ENCODE results near the gene QPRT.

Gene QPRT

DNA sequence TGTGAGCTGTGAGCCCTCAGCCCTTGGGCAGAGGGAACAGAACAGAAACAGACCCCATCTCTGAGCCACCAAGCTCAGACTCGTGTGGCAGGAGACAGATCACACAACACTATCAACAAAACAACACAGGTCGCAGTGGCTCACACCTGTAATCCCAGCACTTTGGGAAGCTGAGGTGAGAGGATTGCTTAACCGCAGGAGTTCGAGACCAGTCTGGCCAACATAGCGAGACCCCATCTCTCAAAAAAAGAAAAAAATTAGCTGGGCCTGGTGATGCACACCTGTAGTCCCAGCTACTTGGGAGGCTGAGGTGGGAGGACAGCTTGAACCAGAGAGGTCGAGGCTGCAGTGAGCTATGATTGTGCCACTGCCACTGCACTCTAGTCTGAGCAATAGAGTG lies 5.5 kb upstream of the QPRT start:
- TF ChIP-seq CTCF (IDR thresholded peaks at IDR 0.05): no peak

DNA sequence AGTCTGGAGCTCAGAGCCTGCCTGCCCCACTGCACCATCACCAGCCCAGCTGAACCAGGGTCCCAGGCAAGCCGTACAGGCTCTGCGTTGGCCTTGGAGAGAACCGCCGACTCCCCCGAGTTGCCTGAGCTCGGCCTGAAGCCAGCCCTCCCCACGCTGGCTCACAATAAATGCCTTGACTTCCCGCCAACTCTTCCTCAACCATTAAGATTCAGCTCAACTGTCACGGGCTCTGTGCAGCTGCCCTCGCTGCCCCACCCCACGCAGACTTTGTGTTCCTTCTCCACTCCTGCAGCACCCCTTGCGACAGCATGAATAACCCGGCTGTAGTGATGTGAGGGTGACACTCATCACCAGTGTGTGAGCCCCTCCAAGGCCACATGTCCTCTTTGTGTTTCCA lies 4.8 kb upstream of the QPRT start:
- TF ChIP-seq CTCF (IDR thresholded peaks at IDR 0.05): no peak

- TF ChIP-seq CTCF (IDR thresholded peaks at IDR 0.05): no peak
These were observed 3.0 kb upstream of the QPRT start for GRCh38 chr16:29675811-29676643.

- no peak for TF ChIP-seq CTCF (IDR thresholded peaks at IDR 0.05)
These were observed 1.8 kb upstream of the QPRT start for GRCh38 chr16:29676989-29677785.

- TF ChIP-seq CTCF (IDR thresholded peaks at IDR 0.05): no peak
These were observed 1.2 kb downstream of the QPRT start for GRCh38 chr16:29680180-29680598.

DNA sequence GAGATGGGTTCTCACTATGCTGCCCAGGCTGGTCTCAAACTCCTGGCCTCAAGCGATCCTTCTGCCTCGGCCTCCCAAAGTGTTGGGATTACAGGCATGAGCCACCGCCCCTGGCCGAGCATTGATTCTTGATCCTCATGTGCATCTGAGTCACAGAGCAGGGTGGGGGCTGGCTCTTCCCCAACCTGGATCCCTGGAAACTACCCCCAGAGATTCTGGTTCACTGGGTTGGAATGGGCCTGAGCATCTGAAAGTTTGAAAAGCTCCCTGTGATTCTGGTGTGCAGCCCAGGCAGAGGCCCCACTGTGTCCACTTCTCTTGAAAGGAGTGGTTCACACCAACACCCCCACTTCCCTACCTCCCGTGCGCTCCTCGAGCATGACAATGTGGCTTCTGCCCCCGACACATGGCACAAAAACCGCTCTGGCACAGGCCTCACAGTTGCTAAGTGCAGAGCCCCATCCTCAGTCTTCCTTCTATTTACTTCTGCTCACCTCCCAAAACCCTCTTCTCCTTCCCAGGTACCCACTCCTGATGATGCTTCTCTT lies 4.6 kb downstream of the QPRT start:
- TF ChIP-seq CTCF (IDR thresholded peaks at IDR 0.05): no peak

GRCh38 chr16:29684679-29685078 lies 5.7 kb downstream of the QPRT start:
- TF ChIP-seq CTCF (IDR thresholded peaks at IDR 0.05): no peak

Data from LNCAP (cell line).